B cell (primary cell): Measurements from ENCODE around the gene MBP. TPM values are rescaled to one million over a fixed set of nuclear protein-coding genes. Genes with fewer than 3 reads are reported as not detected.

Source experiments
- ATAC-seq: fragments of 200-7000 bp; cut with Tn5 transposase; one replicate; pipeline ENCODE4 v1.10.0; 2021; ENCODE audit warnings: low read depth, mild to moderate bottlenecking, moderate number of reproducible peaks, moderate library complexity
- CTCF ChIA-PET: fragments of 350-600 bp; sonication (Branson Sonifier 250); formaldehyde crosslinking; loops from one replicate; lab custom pipeline; 2021; ENCODE audit warnings: antibody characterized with exemption, inconsistent platforms; lab: Charles Lee
- POLR2A ChIA-PET: fragments of 350-600 bp; sonication (Branson Sonifier 250); formaldehyde crosslinking; loops from one replicate; lab custom pipeline; 2021; ENCODE audit warnings: antibody characterized with exemption; lab: Charles Lee
- DNase-seq: peaks from one replicate; pipeline ENCODE4 v3.0.0; 2013
- H2AFZ ChIP-seq: 2 replicates; pipeline ENCODE4 v1.6.1; 2012; ENCODE audit warnings: mild to moderate bottlenecking, low read depth, low read length; ENCODE audit not compliant: insufficient read depth, poor library complexity, severe bottlenecking
- H3K27ac ChIP-seq, 2 donors: 1 replicate in 1 of 2; 2 replicates in 1 of 2; pipeline ENCODE4 v1.5.1; 2012 to 2013; ENCODE audit warnings: low read length in 2 of 2, mild to moderate bottlenecking in 2 of 2, moderate library complexity in 1 of 2
- H3K27me3 ChIP-seq, 4 experiments: fragments of 200-600 bp in 1 of 4; sonication (generic) in 1 of 4; replicated peaks in 1 of 4; 1 replicate in 2 of 4; 2 replicates in 2 of 4; pipeline versions ENCODE4 v1.6.1 to v1.7.0; 2013 to 2016; ENCODE audit warnings: low read length in 3 of 4, mild to moderate bottlenecking in 2 of 4, mixed read lengths in 1 of 4, moderate library complexity in 1 of 4; ENCODE audit not compliant: insufficient read depth in 4 of 4, control insufficient read depth in 3 of 4; ENCODE audit errors: control extremely low read depth in 1 of 4
- H3K36me3 ChIP-seq, 2 experiments: replicated peaks in 1 of 2; 1 replicate in 1 of 2; 2 replicates in 1 of 2; pipeline versions ENCODE4 v1.6.1 to v1.7.1; 2013; ENCODE audit warnings: low read length in 1 of 2; ENCODE audit not compliant: insufficient read depth in 2 of 2, control insufficient read depth in 1 of 2; ENCODE audit errors: control extremely low read depth in 1 of 2, extremely low read depth in 1 of 2
- H3K4me1 ChIP-seq, 2 donors: fragments of 200-600 bp in 1 of 2; sonication (generic) in 1 of 2; 1 replicate in 1 of 2; 2 replicates in 1 of 2; pipeline versions ENCODE4 v1.5.1 to v1.6.1; 2013 to 2017; ENCODE audit warnings: low read length in 2 of 2; ENCODE audit not compliant: control insufficient read depth in 2 of 2, insufficient read depth in 2 of 2
- H3K4me2 ChIP-seq: replicated peaks from 2 replicates; pipeline ENCODE3; 2012; ENCODE audit warnings: mild to moderate bottlenecking, low read depth, low read length; ENCODE audit not compliant: poor library complexity, severe bottlenecking
- H3K4me3 ChIP-seq, 5 experiments: fragments of 200-600 bp in 1 of 5; sonication (generic) in 1 of 5; 1 replicate in 3 of 5; 2 replicates in 2 of 5; pipeline versions ENCODE4 v1.5.1 to v1.7.0; 2011 to 2016; ENCODE audit warnings: low read length in 4 of 5, mild to moderate bottlenecking in 4 of 5, low read depth in 2 of 5, control low read depth in 1 of 5, moderate library complexity in 1 of 5; ENCODE audit not compliant: insufficient read depth in 1 of 5; ENCODE audit errors: control extremely low read depth in 1 of 5, extremely low read depth in 1 of 5
- H3K79me2 ChIP-seq: fragments of 200-600 bp; sonication (generic); one replicate; pipeline ENCODE4 v1.6.0; 2016; ENCODE audit warnings: low read length; ENCODE audit not compliant: control insufficient read depth, insufficient read depth
- H3K9ac ChIP-seq: fragments of 200-600 bp; sonication (generic); 2 replicates; pipeline ENCODE4 v1.6.1; 2017; ENCODE audit warnings: mild to moderate bottlenecking, low read length, moderate library complexity
- H3K9me3 ChIP-seq, 3 donors: one replicate each; pipeline versions ENCODE4 v1.6.1 to v1.7.1; 2013; ENCODE audit warnings: low read length in 2 of 3; ENCODE audit not compliant: control insufficient read depth in 2 of 3, insufficient read depth in 1 of 3; ENCODE audit errors: control extremely low read depth in 1 of 3
- H4K20me1 ChIP-seq: 2 replicates; pipeline ENCODE4 v1.6.0; 2012; ENCODE audit warnings: mild to moderate bottlenecking, low read length; ENCODE audit not compliant: insufficient read depth, control insufficient read depth, poor library complexity, severe bottlenecking
- H3K27ac Mint-ChIP-seq: one replicate; pipeline ENCODE4 v1.8.0; 2021; ENCODE audit warnings: mixed read lengths
- H3K27me3 Mint-ChIP-seq: one replicate; pipeline ENCODE4 v1.8.0; 2021; ENCODE audit warnings: mixed read lengths
- H3K4me1 Mint-ChIP-seq: one replicate; pipeline ENCODE4 v1.8.0; 2021; ENCODE audit warnings: mixed read lengths
- H3K4me3 Mint-ChIP-seq: one replicate; pipeline ENCODE4 v1.8.0; 2021; ENCODE audit warnings: mixed read lengths
- H3K9me3 Mint-ChIP-seq: one replicate; pipeline ENCODE4 v1.8.0; 2022; ENCODE audit warnings: mixed read lengths; ENCODE audit not compliant: insufficient read depth
- EZH2 ChIP-seq: IDR thresholded peaks from 2 replicates; pipeline ENCODE4 v1.6.1; 2012; ENCODE audit warnings: borderline replicate concordance, low read depth, mild to moderate bottlenecking, moderate library complexity, low read length; ENCODE audit not compliant: insufficient read depth, poor library complexity, severe bottlenecking
- WGBS: methylation state at CpG from one replicate; pipeline ENCODE4 v1.1.5; 2013; ENCODE audit warnings: missing lambda C conversion rate; ENCODE audit not compliant: insufficient coverage; 5-methylcytosine and 5-hydroxymethylcytosine counted together
- intact Hi-C: fragments of 100-400 bp; cut with micrococcal nuclease; formaldehyde crosslinking; loops from one replicate; pipeline ENCODE4 v1.10.0; 2022
- polyA plus RNA-seq: library from polyadenylated mRNA; depleted of rRNA; stranded (reverse); fragments of >200 nt; gene quantifications from 2 replicates; pipeline ENCODE4 v1.2.3, GENCODE V29; 2012
- total RNA-seq, 2 donors: library from RNA; stranded (reverse); fragments of 120-200 nt in 1 of 2; gene quantifications; 1 replicate in 1 of 2; 2 replicates in 1 of 2; pipeline versions ENCODE4 v1.2.3 to v1.2.4, GENCODE V29; 2013 to 2022
- TF ChIP-seq, protein P1 (sequence below): fragments of 200-600 bp; IDR thresholded peaks from one replicate; pipeline ENCODE4 v1.8.0; 2022; ENCODE audit warnings: antibody characterized with exemption, mild to moderate bottlenecking

Gene MBP
- total and polyA plus RNA-seq, 2 donors (not counting 1 experiment from before 2014, with no cell fraction given), result 30.1 to 192 TPM

DNA sequence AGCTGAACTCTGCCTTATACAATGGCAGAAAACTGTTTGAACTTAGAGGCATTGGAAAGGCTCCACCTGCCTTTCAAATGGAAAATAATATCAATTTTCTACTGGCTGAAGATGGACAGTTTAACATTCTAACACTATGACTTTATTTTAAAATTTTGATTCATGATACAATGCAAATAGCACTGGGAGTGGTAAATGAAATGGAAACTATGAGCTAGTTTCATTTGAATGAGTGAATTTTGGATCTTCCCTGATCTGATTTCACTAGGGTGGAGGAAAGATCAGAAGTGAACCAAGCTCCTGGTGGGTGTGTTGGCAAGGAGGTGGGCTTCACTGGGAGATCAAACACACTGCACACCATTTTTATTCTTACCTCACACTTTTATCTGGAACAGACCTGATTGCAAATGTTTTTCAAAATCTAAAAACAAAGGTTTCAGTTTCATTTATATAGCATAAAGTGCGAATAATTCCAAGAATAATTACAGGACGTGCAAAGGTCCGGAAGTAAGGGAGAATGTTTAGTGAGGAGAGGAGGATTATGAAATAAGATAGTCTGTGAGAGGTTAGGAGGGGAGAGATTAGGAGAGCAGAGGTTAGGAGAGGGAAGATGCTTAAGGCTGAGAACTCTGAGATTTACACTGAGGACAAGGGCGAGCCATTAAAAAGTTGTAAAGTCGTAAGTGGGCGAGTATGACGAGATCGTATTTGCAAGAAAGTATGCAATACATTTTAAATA lies 18.6 kb upstream of the MBP start:
- no peaks in the 10 kb centered on the region for H3K9me3 ChIP-seq
- no peak overlapping the region for H2AFZ ChIP-seq
- ATAC-seq, result no peak
- H3K4me3 ChIP-seq, result peak overlapping the region in 1 of 5 experiments; percentile 46
- H4K20me1 ChIP-seq, result no peaks in the 10 kb centered on the region
- H3K36me3 ChIP-seq, result no peaks in the 10 kb centered on the region
- Mint-ChIP-seq H3K27ac (peak overlapping the region; percentile 51), H3K9me3 (no peaks in the 10 kb centered on the region), H3K27me3 (no peaks in the 10 kb centered on the region), H3K4me1 (peaks cover 34% of the 10 kb centered on the region), H3K4me3 (peak overlapping the region; percentile 73)
- DNase-seq, result no peak
- 59% methylated on average over 2 of the region's 8 CpGs for WGBS
- intact Hi-C loops, result no loop called here
- POLR2A ChIA-PET, result no interaction called here
- peaks cover 24 to 34% of the 10 kb centered on the region in 2 donors for H3K4me1 ChIP-seq
- no peaks in the 10 kb centered on the region for H3K79me2 ChIP-seq
- TF ChIP-seq, protein P1, sequence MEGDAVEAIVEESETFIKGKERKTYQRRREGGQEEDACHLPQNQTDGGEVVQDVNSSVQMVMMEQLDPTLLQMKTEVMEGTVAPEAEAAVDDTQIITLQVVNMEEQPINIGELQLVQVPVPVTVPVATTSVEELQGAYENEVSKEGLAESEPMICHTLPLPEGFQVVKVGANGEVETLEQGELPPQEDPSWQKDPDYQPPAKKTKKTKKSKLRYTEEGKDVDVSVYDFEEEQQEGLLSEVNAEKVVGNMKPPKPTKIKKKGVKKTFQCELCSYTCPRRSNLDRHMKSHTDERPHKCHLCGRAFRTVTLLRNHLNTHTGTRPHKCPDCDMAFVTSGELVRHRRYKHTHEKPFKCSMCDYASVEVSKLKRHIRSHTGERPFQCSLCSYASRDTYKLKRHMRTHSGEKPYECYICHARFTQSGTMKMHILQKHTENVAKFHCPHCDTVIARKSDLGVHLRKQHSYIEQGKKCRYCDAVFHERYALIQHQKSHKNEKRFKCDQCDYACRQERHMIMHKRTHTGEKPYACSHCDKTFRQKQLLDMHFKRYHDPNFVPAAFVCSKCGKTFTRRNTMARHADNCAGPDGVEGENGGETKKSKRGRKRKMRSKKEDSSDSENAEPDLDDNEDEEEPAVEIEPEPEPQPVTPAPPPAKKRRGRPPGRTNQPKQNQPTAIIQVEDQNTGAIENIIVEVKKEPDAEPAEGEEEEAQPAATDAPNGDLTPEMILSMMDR, result no peak
- no peak for TF ChIP-seq EZH2
- H3K9ac ChIP-seq, result peak overlapping the region; percentile 17
- H3K27me3 ChIP-seq, result no peaks in the 10 kb centered on the region
- CTCF ChIA-PET, result interaction anchor here (0.6 kb wide), 1 partner anchor 19 kb away, joined by 3 read pairs; the partner anchor contains the start of gene MBP
- H3K4me2 ChIP-seq, result peak overlapping the region; percentile 50
- no peak overlapping the region for H3K27ac ChIP-seq

DNA sequence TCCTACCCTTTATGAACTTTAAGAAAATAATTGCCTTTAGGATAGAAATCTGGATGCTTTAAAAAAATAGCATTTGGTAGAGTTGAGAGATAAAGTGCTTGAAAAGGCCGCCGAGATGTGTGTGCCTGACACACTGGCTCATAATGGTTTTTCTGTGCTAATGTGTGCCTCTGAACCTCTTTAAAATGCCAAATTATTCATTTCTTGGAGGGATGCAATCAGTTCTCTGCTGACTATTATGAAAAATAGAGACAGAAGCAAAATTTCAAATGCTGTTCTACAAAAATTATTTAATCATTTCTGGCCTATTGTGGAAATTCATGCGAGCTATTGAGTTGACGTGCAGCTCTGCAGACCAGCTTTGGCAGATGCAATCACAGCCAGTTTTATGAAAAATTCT lies 18.0 kb upstream of the MBP start:
- POLR2A ChIA-PET, result no interaction called here
- no peak overlapping the region for H3K4me2 ChIP-seq
- WGBS, result 95% methylated on average over 2 of the region's 4 CpGs

More for the DNA sequence above, 18.0 kb upstream of the MBP start:
- Histone ChIP-seq H4K20me1 (no peaks in the 10 kb centered on the region), H3K36me3 (no peaks in the 10 kb centered on the region), H3K27ac (no peak overlapping the region), H3K79me2 (no peaks in the 10 kb centered on the region), H3K9ac (no peak overlapping the region), H3K4me1 (peaks cover 24 to 35% of the 10 kb centered on the region in 2 donors), H2AFZ (no peak overlapping the region), H3K4me3 (no peak overlapping the region), H3K27me3 (no peaks in the 10 kb centered on the region), H3K9me3 (no peaks in the 10 kb centered on the region)
- intact Hi-C loops, result no loop called here
- ATAC-seq, result no peak
- H3K4me3 Mint-ChIP-seq, result no peak overlapping the region
- TF ChIP-seq, protein P1, result no peak
- TF ChIP-seq EZH2, result no peak
- CTCF ChIA-PET, result interaction anchor here (1.3 kb wide), 1 partner anchor 150 kb away, joined by 4 read pairs; no protein-coding TSS in a partner anchor
- H3K27me3 Mint-ChIP-seq, result no peaks in the 10 kb centered on the region
- no peak for DNase-seq
- no peaks in the 10 kb centered on the region for H3K9me3 Mint-ChIP-seq
- H3K4me1 Mint-ChIP-seq, result peaks cover 36% of the 10 kb centered on the region
- H3K27ac Mint-ChIP-seq, result no peak overlapping the region
